Skin epidermis (tissue), 12 donors: Measurements from ENCODE around the gene ENTPD1.
"Not testable (repeated sequence)": the region's sequence is repeated elsewhere in the genome, so short reads cannot be mapped to it uniquely, and the experiment has no call there.

Experiments used
- H3K27ac ChIP-seq, 21 experiments: fragments of 200-600 bp; sonication (generic) in 11 of 21; one replicate each; pipeline ENCODE4 v1.5.0; 2020; ENCODE audit warnings: mild to moderate bottlenecking in 3 of 21, inconsistent platforms in 2 of 21, moderate library complexity in 2 of 21
- H3K4me3 ChIP-seq, 7 experiments: fragments of 200-600 bp; sonication (generic) in 2 of 7; one replicate each; pipeline ENCODE4 v1.5.0; 2020; ENCODE audit warnings: inconsistent platforms in 2 of 7, mild to moderate bottlenecking in 2 of 7, moderate library complexity in 1 of 7

ENTPD1 gene

DNA sequence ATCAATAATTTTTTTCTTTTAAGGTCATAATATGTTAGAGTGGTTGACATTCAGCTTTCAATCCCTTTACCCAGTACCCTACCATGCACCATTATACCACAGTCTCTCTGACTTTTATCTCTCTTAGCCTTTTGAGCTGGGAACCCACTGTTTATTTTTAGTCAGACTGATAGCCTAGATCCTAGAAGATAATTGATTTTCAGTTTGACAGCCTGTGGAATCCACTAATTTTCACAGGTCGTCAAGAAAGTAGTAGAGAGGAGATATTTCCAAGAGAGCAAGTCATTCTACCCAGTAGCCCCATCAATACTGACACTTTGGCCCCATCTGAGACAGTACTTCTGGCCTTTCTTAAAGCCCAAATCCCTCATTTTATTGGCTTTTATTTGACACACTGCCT lies 84.7 kb downstream of the ENTPD1 start:
- H3K27ac ChIP-seq: peak overlapping the region in 17 of 21 experiments; percentile 6 to 81 (median 57)
- no peak overlapping the region for H3K4me3 ChIP-seq

DNA sequence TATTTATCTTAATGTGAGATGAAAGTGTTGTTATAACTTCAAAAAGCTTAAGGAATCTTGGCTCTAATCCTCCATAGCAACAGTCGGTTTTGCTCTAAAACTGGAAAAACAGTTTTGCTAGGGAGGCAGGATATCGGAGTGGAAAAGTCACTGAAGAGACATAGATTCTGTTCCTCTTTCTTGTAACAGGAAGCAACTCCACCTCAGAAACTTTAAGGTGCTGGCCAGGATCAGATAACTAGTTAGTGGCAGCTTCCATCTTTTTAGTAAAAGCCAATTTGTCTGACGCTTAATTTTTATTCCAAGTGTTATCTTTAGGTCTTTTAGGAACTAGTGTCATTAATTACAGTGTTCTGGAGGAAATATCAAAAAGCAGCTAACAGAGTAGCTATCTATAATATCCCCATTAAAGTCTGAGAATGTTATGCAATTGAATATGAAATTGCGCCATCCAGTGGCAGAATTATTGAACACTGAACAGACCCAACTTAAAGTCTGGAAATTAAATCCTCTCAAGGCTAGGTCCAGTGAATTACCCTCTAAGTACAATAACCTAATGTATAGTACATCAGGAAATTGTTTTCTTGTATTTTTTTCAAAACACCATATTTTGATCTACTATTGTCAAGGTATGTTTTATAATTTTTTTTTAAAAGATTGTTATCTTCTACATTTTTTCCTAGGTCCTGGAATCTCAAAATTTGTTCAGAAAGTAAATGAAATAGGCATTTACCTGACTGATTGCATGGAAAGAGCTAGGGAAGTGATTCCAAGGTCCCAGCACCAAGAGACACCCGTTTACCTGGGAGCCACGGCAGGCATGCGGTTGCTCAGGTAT lies 85.9 kb downstream of the ENTPD1 start:
- Histone ChIP-seq H3K4me3 (no peak overlapping the region), H3K27ac (peak overlapping the region in 19 of 21 experiments; percentile 12 to 81 (median 50))

DNA sequence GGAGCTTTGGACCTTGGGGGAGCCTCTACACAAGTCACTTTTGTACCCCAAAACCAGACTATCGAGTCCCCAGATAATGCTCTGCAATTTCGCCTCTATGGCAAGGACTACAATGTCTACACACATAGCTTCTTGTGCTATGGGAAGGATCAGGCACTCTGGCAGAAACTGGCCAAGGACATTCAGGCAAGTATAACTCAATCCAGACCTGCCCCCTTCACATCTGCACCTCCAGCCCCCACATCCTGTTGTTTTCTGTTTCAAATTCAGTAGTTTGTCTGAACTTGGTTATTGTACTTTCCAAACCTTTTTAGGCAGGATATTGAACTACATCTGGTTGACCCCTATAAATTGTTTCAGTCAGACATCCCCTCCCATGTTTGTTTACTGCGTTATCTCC lies 89.4 kb downstream of the ENTPD1 start:
- H3K27ac ChIP-seq: peak overlapping the region in 8 of 21 experiments; percentile 11 to 63 (median 36)

DNA sequence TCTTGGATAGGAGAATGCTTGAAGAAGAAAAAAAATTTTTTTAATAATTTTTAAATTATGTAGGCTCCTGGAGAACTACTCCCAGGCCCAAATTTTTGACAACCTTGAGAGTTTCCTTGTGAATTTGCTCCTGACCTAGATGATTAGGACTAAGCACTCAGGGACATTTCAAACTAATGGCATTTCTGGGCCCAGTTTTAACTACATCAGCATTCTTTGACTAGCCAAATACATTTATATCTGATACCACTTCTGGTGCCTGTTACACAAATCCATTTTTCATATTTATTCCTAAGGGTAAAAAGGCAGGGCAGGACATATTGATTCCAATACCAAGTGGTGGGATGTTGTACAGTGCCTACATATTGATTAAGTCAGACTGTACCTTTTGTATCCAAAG lies 91.0 kb downstream of the ENTPD1 start:
- H3K4me3 ChIP-seq: no peak overlapping the region
- H3K27ac ChIP-seq: no peak overlapping the region

More for the DNA sequence above, 89.4 kb downstream of the ENTPD1 start:
- no peak overlapping the region for H3K4me3 ChIP-seq

DNA sequence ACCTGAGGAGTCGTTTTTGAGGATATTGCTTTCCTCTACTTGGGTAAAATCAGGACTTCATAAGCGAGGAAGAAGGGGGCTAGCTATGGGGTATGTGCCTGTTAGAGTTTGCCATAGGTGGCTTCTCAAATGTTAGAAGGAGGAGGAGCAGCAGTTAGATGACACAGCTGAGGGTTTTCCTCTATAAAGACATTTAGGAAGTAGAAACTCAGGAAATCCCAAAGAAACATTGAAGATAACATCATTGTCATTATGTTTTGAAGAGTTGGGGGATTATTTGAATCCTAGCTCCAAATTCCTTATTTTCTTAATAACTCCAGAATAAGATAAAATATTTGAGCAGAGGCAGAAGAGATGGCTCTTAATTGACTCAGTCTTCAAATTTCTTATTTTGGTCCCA lies 92.9 kb downstream of the ENTPD1 start:
- Histone ChIP-seq H3K27ac (peak overlapping the region in 1 of 21 experiments; percentile 65), H3K4me3 (no peak overlapping the region)

- no peak overlapping the region for H3K4me3 ChIP-seq
These were observed 94.8 kb downstream of the ENTPD1 start for GRCh38 chr10:95850791-95851190.

DNA sequence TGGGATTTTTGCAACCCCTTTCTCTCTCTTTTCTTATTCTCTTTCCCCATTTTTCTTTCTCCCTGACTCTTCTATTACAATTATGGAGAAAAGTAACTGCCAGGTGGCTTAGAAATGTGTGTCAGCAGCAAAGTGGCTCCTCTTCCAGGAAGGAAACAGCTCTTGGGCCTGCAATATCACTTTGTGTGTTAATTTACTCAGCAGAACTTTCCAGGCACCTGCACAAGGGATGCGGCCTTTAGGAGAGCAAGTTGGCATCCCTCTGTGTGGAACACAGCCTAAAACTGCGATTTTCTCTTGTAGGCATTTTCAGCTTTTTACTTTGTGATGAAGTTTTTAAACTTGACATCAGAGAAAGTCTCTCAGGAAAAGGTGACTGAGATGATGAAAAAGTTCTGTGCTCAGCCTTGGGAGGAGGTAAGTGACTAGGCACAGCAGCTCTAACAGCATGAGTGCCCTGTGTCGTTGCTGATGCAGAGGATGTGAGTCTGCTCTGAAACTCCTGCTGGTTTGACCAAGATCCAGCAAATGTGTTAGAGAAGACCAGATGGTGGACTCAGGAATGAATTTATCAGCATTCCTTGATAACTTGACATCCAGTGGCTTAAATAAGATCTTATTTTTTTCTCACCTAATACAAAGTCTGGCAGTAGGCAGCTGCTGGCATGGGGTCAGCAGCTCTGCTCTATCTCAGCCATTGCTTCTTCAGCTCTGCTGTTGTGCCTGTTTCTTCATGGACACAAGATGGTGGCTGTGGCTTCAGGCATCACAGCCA lies 104.4 kb downstream of the ENTPD1 start:
- peak overlapping the region in 5 of 21 experiments; percentile 25 to 66 (median 61) for H3K27ac ChIP-seq
- H3K4me3 ChIP-seq: no peak overlapping the region

More at GRCh38 chr10:95850791-95851190, 94.8 kb downstream of the ENTPD1 start:
- peak overlapping the region in 13 of 21 experiments; percentile 3 to 80 (median 53) for H3K27ac ChIP-seq

DNA sequence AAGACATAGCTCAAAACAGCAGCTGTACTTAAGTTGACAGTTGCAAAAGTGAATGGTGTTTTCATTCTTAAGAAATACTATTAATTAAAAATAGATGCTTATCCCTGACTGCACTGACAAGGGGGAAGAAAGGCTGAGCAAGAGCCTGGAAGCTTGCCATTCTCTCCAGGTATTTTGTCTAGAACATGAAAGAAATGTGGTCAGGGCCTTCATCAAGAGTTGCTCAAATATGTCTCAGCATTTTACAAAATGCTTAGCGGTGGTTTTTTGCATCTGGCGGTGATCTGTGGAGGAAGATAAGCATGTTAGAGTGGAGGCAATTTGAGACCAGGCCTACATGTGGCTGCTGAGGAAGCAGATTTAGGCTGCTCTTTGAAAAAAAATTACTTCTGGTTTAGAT lies 105.4 kb downstream of the ENTPD1 start:
- peak overlapping the region in 3 of 21 experiments; percentile 42 to 63 (median 61) for H3K27ac ChIP-seq
- H3K4me3 ChIP-seq: no peak overlapping the region

- peak overlapping the region in 9 of 21 experiments; percentile 6 to 57 (median 25) for H3K27ac ChIP-seq
- no peak overlapping the region for H3K4me3 ChIP-seq
These were observed 109.2 kb downstream of the ENTPD1 start for GRCh38 chr10:95864906-95865813.

GRCh38 chr10:95865814-95866466 lies 110.0 kb downstream of the ENTPD1 start:
- Histone ChIP-seq H3K27ac (peak overlapping the region in 2 of 21 experiments; percentile 40 to 57), H3K4me3 (no peak overlapping the region)

GRCh38 chr10:95866467-95866842 lies 110.5 kb downstream of the ENTPD1 start:
- Histone ChIP-seq H3K4me3 (no peak overlapping the region), H3K27ac (no peak overlapping the region)

GRCh38 chr10:95867866-95868265 lies 111.9 kb downstream of the ENTPD1 start:
- Histone ChIP-seq H3K4me3 (no peak overlapping the region), H3K27ac (no peak overlapping the region)

DNA sequence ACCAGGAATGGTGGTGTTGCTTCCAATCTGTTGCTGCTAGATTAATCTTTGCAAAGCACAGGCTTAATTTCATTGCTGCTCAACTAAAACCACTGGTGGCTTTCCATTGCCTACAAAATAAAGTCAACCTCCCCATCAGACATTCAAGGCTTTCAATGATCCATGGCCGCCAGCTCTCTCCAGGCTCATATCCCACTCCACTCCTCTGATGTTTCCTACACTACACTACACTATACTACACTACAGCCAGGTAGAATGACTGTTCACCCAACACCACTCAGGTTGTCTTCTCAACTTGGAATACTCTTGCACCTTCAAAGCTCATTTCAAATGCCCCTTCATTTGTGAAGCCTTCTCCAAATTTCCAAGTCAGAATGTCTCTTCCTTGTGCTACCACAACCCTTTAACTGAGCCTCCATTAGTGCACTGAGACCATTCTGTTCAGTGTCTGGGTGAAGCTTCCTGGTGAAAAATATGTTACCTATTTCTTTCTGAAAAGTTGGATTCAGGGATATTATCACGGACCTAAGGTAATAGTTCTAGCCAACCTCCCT lies 116.3 kb downstream of the ENTPD1 start:
- H3K4me3 ChIP-seq: no peak overlapping the region
- H3K27ac ChIP-seq: no peak overlapping the region

- H3K27ac ChIP-seq: no peak overlapping the region
- H3K4me3 ChIP-seq: no peak overlapping the region
These were observed 117.2 kb downstream of the ENTPD1 start for GRCh38 chr10:95873139-95873538.

GRCh38 chr10:95873651-95874050 lies 117.7 kb downstream of the ENTPD1 start:
- H3K27ac ChIP-seq: no peak overlapping the region
- no peak overlapping the region for H3K4me3 ChIP-seq

GRCh38 chr10:95874783-95875182 lies 118.8 kb downstream of the ENTPD1 start:
- H3K4me3 ChIP-seq, H3K27ac ChIP-seq: not testable (repeated sequence)

GRCh38 chr10:95876756-95877155 lies 120.8 kb downstream of the ENTPD1 start:
- H3K4me3 ChIP-seq: no peak overlapping the region
- no peak overlapping the region for H3K27ac ChIP-seq

- no peak overlapping the region for H3K27ac ChIP-seq
These were observed 121.9 kb downstream of the ENTPD1 start for GRCh38 chr10:95877881-95878280.

DNA sequence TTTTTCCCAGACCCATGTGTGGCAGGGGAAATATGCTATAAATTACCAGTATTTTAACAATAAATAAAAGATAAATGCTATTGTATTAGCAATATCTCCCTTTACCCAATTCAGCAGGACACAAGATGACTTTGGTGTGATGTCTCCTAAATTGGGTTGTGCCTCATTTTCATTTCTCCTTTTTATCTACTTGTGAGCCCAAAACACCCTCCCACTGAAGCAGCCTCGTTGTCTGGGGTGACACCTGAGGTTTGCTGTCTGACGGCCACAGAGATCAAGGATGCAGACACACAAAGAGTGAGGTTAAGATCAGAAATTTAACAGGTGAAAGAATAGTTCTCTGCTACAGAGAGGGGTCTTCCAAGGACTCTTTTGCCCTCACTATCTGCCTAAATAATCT lies 124.7 kb downstream of the ENTPD1 start:
- H3K27ac ChIP-seq: peak overlapping the region in 3 of 21 experiments; percentile 35 to 62 (median 53)
- H3K4me3 ChIP-seq: no peak overlapping the region

More at GRCh38 chr10:95877881-95878280, 121.9 kb downstream of the ENTPD1 start:
- no peak overlapping the region for H3K4me3 ChIP-seq
